Stimulated activated CD8-positive, alpha-beta memory T cell treated with anti-CD3 and anti-CD28 coated beads, Interleukin-4, amount 100 ng/mL, for 48 hours (primary cell): Measurements from ENCODE around the gene WDFY4.

Experiments
- DNase-seq: peaks from one replicate; pipeline ENCODE4 v3.0.0-alpha.2; 2020

The WDFY4 gene

DNA sequence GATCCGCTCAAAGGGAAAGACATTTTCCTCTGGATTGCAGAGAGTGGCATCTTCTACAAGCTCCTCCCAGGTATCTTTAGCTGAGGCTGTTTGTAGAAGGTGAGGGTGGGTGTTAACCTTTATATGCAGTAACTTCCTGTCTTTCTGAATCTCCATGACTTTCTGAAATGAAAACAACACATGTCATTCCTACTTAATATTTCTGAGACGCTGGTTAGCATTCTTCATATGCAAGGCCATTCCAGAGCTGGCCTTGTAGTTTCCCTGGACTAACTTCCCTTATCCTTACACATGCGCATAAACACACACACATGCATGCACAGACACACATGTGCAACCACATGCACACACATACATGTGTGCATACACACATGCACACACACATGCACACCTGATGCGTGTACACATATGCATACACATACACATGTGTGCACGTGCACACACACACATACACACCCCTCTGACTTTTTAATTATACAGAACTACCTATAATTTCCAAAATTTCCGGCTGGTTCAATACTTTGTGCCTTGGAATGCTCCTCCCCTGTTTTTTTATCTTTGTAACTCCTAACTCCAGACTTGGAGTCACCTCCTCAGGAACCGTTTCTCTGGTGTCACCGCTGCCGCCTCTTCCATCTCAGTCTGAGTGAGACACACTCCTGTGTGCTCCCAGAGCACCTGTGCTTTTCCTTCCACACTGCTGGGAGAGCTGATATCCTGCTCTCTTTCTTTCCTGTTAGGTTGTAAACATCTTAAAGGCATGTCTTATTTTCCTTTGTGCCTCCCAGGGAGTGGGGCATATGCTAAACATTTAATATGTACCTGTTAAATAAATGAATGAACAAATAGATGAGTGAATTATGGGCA is 199.7 kb downstream of the WDFY4 start:
- DNase-seq: no peak

- DNase-seq: no peak
These were observed 200.7 kb downstream of the WDFY4 start for GRCh38 chr10:48885376-48885775.

- DNase-seq: no peak
These were observed 203.3 kb downstream of the WDFY4 start for GRCh38 chr10:48887982-48888381.

DNA sequence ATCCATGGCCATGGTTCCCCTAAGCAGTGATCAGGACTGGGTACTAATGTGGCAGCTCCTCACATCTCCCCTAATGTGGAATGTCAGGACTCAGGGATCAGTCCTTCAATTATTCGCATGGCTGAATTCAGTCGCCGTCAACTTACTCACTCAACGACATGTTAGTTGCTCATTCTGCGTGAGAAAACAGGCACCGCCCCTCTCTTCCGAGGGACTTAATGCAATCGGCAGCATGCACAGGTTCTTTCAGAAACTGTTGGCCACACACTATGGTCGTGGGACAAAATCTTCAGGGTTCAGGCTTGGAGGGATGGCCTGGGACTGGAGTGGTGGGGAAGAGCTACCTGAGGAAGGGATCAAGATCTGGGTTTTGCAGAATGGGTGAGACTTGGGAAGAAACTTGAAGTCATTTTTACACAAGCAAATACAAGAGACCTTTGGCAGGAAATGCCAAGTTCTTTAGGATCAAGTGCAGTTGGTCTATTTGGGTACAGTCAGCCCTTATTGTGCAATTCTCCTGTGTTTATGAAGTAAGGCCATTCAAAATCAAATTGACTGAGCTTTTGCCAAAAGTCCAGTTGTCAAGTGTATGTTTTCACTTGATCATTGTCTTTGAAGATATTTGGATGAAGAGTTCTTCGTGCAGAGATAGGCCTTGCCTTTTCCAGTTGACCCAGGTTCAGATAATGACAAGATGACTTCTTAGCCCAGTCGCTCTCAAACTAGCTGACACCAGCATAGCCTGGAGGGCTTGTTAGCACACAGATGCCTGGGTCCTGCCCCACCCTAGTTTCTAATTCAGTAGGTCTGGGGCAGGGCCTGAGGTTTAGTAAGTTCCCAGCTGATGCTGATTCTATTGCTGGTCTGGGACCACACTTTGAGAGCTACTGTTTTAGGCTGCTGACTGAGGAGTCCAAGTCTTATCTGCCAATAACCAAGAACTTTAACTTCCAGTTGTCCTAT is 206.5 kb downstream of the WDFY4 start:
- no peak for DNase-seq

DNA sequence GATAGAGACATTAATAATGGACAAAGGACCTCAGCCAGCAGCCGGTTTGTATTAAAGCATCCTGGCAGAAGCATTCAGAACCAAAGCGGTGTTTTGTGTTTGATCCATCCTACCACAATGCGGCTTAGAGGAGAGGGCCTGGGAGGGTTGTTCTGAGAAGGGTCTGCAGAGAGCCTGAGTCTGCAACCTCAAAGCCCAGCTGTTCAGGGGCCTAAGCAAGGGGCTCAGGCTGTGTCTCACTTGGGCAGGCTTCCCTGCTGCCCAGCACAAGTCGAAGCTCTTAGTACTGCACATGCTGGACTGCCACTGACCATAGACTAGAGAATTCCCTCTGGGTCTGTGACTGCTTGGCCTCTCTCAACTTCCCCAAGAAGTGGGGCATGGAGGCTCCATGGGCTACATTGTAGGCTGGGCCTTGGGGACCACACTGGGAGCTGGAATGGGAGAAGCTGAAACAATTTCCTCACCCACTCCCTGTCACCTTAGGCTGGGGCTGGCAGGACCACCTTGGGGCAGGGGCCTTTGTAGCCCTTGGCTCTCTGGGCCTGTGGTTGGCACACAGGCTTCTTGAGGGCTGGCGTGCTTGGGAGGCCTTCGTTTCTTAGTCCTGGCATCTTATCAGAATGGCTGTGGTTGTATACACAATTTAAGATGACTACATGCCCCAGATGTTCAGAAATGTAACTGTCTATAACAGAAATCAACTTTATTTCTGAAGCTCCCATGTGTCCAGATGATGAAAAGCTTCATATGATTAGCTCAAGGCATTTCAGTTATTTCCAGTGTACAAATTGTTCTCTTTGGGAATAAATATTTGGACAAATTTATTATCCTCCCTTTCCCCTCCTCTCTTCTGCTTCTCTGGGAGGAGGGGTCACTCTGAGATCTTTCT is 210.5 kb downstream of the WDFY4 start:
- no peak for DNase-seq

DNA sequence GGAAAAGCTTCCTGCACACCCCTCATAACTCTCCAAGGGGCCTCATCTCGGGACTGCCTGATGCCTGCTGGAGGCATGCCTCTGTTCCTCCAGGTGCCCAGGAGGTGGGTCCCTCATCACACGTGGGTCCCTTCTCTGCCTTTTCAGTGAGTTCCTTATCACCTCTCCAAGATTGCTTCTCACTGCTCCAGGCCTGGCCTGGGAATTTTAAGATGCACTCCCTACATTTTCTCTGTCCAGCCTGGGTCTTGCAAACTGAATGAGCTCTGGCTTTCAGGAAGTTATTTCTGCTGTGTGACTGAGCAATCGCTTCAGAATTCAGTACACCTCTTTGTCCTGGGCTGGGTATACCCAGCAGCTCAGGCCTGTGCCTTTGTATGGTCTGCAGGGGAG is 211.1 kb downstream of the WDFY4 start:
- no peak for DNase-seq

- no peak for DNase-seq
These were observed 212.2 kb downstream of the WDFY4 start for GRCh38 chr10:48896756-48897440.

- no peak for DNase-seq
These were observed 212.7 kb downstream of the WDFY4 start for GRCh38 chr10:48897441-48897790.

DNA sequence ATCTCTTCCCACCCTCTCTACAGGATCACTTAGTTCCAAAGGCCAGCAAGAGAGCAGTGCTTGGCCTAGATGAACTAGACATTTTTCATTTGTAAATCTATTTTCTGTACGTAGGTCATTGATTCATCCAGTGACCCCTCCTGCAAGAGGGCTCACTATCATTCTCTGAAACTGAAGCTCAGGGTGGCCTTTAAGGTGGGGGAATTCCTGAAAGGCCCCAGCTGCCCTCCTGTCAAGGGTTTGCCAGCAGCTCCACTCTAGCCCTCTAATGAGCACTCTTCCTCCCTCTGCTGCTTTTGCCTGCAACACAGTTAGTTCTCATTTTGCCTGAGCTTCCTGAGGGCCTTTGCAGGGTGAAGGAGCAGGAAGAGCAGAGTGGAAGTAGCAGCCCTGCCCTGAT is 213.8 kb downstream of the WDFY4 start:
- DNase-seq: no peak

DNA sequence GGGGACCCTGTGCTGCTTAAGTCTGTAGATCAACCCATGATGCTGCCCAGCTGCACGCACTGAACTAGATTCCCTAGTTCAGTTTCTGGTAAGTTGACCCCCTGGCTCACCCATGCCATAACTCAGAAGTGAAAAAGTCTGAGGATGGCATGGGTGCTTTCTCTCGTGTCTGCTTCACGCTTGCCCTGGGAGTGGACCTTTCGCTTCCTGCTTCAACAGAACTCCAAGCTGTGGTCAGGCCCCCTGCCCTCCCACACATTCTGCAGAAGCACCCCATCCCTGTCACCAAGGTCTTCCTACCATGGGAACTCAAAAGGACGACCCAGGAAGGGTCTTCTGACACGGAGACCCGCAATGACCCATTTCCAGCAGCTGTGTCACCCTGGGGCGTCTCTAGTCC is 215.1 kb downstream of the WDFY4 start:
- DNase-seq: no peak

GRCh38 chr10:48900371-48900801 is 215.7 kb downstream of the WDFY4 start:
- DNase-seq: no peak

DNA sequence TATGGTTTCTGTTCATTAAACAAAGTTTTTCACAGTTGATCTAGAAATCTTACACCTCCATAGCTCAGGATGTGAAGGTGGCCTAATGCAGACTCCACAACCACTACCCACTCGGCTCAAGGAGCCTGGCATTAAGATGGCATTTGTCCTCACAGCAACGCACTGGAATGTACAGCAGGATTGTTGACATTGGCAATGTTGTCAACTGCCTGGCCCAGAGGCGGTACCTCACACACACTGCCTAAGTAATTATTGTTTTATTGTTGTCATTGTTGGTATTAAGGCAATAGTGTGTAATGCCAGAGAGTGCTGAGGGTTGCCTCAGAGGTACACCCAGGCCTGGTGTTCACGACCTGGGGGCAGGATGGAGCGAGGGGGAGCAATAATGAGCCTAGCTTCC is 216.6 kb downstream of the WDFY4 start:
- no peak for DNase-seq

GRCh38 chr10:48902096-48902495 is 217.4 kb downstream of the WDFY4 start:
- DNase-seq: no peak

DNA sequence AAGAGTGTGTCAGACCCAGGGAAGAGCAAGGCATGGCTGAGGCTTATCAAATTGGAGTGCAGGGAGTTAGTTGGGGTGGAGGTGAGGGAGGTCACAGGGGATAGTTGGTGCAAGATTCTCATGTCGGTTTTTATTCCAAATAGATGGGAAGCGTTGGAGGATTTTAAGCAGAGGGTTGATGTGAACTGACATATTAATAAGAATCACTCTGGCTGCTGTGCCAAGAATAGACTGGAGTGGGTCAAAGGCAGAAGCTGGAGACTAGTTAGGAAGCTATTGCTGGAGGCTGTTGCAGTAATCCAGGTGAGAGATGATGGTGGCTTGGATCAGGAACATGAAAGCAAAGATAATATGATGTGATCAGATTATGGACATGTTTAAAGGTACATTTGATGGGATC is 218.5 kb downstream of the WDFY4 start:
- DNase-seq: no peak

DNA sequence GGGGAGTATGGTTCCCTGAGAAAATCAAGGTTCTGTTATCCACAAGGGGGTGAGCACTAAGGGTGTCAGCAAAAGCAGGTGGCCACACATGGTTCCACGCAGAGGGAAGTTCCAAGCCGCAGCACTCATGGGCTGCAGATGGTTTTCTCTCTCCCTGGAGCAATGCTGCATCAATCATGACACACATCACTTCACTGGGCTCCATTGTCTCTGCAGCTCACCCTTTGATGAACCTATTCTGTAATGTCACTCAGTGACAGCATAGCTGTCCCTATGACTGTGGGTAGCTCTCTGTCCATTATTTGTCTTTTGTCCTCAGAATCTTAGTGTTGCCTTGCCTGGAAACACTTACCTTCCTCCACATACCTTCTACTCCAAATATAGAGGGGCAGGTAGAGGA is 220.2 kb downstream of the WDFY4 start:
- DNase-seq: no peak

GRCh38 chr10:48905311-48905710 is 220.6 kb downstream of the WDFY4 start:
- DNase-seq: no peak

DNA sequence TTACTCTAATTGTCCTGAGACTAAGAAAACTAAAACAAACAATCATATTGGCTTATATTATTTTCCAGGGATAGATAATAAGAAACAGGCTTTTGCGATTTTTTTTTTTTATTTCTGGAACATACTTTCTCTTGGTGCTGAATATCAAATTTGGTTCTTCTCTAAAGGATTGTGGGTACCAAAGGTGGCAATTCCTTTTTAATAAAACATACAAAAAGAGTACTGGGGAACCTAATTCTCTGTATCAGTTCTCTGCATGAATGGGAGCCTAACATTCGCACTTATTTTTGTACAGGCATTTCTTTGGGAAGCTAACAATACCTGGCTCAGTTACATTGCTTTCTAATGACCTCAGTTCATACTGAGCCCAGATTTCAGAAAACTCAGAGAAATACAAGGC is 222.2 kb downstream of the WDFY4 start:
- DNase-seq: no peak

GRCh38 chr10:48907730-48908129 is 223.1 kb downstream of the WDFY4 start:
- no peak for DNase-seq

DNA sequence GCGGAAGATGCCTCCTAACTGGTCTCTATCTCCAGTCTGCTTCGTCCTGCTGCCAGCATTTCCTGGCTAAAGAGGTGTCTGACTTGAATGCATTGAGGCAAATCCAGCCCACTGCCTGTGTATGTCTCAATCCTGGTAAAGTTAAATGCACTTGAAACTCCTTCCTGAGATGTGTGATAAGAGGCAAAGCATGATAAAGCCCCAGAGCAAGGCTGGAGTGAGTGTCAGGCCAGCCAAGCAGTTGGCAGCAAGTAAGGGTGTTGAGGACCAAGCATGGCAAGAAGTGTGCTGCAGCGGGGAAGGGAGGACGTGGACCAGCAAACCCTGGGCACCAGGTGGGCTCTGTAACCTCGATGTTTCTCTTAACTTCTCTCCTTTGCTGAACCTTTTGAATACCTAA is 225.9 kb downstream of the WDFY4 start:
- no peak for DNase-seq

- DNase-seq: no peak
These were observed 229.0 kb downstream of the WDFY4 start for GRCh38 chr10:48913674-48914073.

DNA sequence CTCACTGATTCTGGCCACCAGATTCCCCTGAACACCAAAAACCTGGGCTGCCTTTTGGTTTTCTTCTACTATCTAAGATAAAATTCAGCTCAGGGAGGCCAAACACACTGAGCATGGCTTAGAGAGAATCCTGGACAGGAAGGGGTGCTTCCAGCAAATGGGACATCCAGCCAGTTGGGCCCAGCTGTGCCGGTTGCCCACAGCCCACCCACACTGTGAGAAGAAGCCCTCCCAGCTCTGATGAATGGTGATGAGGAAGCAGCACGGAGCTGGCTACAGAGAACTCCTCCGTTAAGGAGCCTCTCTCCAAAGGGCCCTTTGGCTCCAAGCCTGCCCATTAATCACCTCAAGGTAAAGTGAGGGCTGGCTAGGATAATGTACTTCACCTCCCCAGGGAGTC is 239.1 kb downstream of the WDFY4 start:
- no peak for DNase-seq

- no peak for DNase-seq
These were observed 240.3 kb downstream of the WDFY4 start for GRCh38 chr10:48924988-48925387.
